HepG2 (cell line): ENCODE measurements around the gene ENPP1. TPM values are rescaled to one million over a fixed set of nuclear protein-coding genes. Genes with fewer than 3 reads are reported as not detected.

Experiments
- ARID2 ChIP-seq: sonication (generic); formaldehyde crosslinking; IDR thresholded peaks from 2 replicates; pipeline ENCODE4 v1.8.1; 2022; ENCODE audit warnings: mild to moderate bottlenecking, missing genetic modification reagents, borderline replicate concordance
- CENPBD1 ChIP-seq: sonication (generic); formaldehyde crosslinking; IDR thresholded peaks from 2 replicates; pipeline ENCODE4 v1.8.0; 2022; ENCODE audit warnings: missing genetic modification reagents, low read depth, mild to moderate bottlenecking, borderline replicate concordance
- KLF11 ChIP-seq: IDR thresholded peaks from 2 replicates; pipeline ENCODE4 v1.6.1; 2016; ENCODE audit warnings: missing compliant biosample characterization
- MIER2 ChIP-seq: IDR thresholded peaks from 2 replicates; pipeline ENCODE4 v1.6.1; 2016; ENCODE audit warnings: missing biosample characterization, missing genetic modification reagents
- PAWR ChIP-seq: sonication (generic); formaldehyde crosslinking; IDR thresholded peaks from 2 replicates; pipeline ENCODE4 v1.4.0; 2020; ENCODE audit warnings: missing genetic modification reagents, mild to moderate bottlenecking, borderline replicate concordance
- REST ChIP-seq, 2 experiments: IDR thresholded peaks; 2 replicates each; pipeline ENCODE4 v1.6.1; 2011 to 2012; ENCODE audit warnings: low read length in 2 of 2, borderline replicate concordance in 1 of 2, low read depth in 1 of 2, mild to moderate bottlenecking in 1 of 2, moderate library complexity in 1 of 2
- SATB2 ChIP-seq: sonication (generic); formaldehyde crosslinking; IDR thresholded peaks from 2 replicates; pipeline ENCODE4 v1.5.0; 2020; ENCODE audit warnings: missing genetic modification reagents
- SMAD3 ChIP-seq: sonication (generic); formaldehyde crosslinking; IDR thresholded peaks from 2 replicates; pipeline ENCODE4 v1.4.0; 2020; ENCODE audit warnings: missing genetic modification reagents
- TARDBP ChIP-seq: sonication (generic); formaldehyde crosslinking; IDR thresholded peaks from 2 replicates; pipeline ENCODE4 v1.8.0; 2022; ENCODE audit warnings: mild to moderate bottlenecking, missing genetic modification reagents
- TEAD3 ChIP-seq: optimal IDR thresholded peaks from 2 replicates; pipeline ENCODE3; 2016; ENCODE audit warnings: borderline replicate concordance
- ZBTB40 ChIP-seq, 2 experiments: fragments of 450-650 bp in 1 of 2; sonication (generic) in 1 of 2; formaldehyde crosslinking in 1 of 2; IDR thresholded peaks; 2 replicates each; pipeline versions ENCODE4 v1.6.1 to v1.8.0; 2016 to 2022; ENCODE audit warnings: antibody characterized with exemption in 1 of 2, mild to moderate bottlenecking in 1 of 2, missing genetic modification reagents in 1 of 2
- ZNF256 ChIP-seq: sonication (generic); formaldehyde crosslinking; conservative IDR thresholded peaks from 2 replicates; pipeline ENCODE4 v1.4.0; 2020; ENCODE audit warnings: missing genetic modification reagents
- ZNF44 ChIP-seq: sonication (generic); formaldehyde crosslinking; IDR thresholded peaks from 2 replicates; pipeline ENCODE4 v1.5.1; 2020; ENCODE audit warnings: mild to moderate bottlenecking, missing genetic modification reagents
- ZNF674 ChIP-seq: sonication (generic); formaldehyde crosslinking; IDR thresholded peaks from 2 replicates; pipeline ENCODE4 v1.5.0; 2020; ENCODE audit warnings: low read depth, mild to moderate bottlenecking, missing genetic modification reagents
- ZNF841 ChIP-seq: sonication (generic); formaldehyde crosslinking; IDR thresholded peaks from 2 replicates; pipeline ENCODE4 v1.8.1; 2023; ENCODE audit warnings: missing genetic modification reagents, borderline replicate concordance
- polyA plus RNA-seq, 8 experiments: library from polyadenylated mRNA; depleted of rRNA in 3 of 8; stranded (reverse) in 7 of 8; unstranded in 1 of 8; fragments of >200 nt; fragmentation: Illumina TruSeq in 4 of 8; extraction: Trizol in 4 of 8; gene quantifications; 2 replicates each; pipeline versions ENCODE4 v1.2.1 to v1.2.3, GENCODE V29; 2011 to 2016; ENCODE audit warnings: low read depth in 4 of 8, missing spikeins in 1 of 8, mixed read lengths in 1 of 8; ENCODE audit not compliant: insufficient read depth in 1 of 8
- total RNA-seq, 5 experiments: library from RNA; depleted of rRNA; stranded (reverse); fragments of >200 nt; fragmentation: Illumina TruSeq; extraction: Trizol; gene quantifications; 2 replicates each; pipeline ENCODE4 v1.2.3, GENCODE V29; 2016; ENCODE audit warnings: low read depth in 1 of 5

The ENPP1 gene
- total and polyA plus RNA-seq, 2 of the 13 experiments (the other 11 are each of a cell fraction or from before 2014, with no cell fraction given) = 56.5 to 160 TPM

DNA sequence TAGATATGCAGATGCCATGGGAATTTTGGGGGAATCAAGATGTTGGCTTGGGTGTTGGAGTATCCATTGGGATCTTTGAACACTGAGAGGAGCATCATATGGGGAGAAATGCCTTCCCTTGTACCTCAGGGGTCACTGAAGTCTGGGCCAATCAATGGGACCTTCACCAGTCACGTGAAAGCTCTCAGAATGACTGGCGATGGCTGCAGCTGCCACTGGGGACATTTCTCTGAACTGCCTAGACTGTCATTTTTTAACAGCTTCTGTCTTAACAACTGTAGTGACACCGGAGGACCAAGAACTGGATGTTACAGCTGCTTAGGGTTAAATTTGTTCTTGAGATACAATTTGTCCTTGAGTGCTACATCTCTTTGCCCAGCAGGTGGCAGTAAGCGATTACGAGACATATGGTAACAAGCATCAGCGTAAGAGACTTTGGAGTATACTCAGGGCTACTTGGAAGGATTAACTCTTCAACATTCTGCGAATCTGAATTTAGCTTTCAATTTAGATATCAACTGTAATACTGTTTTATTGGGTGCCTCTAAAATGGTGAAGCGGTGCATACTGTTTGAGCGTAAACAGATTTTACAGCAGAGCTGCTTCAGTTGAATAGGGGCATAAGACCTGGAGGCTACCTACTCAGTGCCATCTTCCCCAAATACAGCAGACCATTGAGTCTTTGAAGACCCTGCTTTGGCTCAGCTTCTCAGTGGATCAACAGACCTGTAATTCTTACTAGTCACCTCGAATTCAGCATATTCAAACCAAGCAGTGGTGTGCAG is 107.3 kb downstream of the ENPP1 start (continued):
- TF ChIP-seq ZBTB40 (IDR thresholded peaks at IDR 0.05) (no peak), ZBTB40 (CRISPR knock-in tag; IDR thresholded peaks at IDR 0.05) (no peak), MIER2 (CRISPR knock-in tag) (peak; percentile 69; the same call in 1 of the 2 replicates), ARID2 (no peak), KLF11 (CRISPR knock-in tag) (no peak), ZNF256 (CRISPR knock-in tag) (no peak), PAWR (no peak), REST (IDR thresholded peaks at IDR 0.05; ENCODE audit: borderline replicate concordance in 1 of 2, low read depth in 1 of 2, low read length in 2 of 2) (no peak), TEAD3 (CRISPR knock-in tag) (peak; percentile 35), SMAD3 (0 out of 2 replicates have a peak, but pooled peaks have one; percentile 34), CENPBD1 (CRISPR knock-in tag) (no peak), ZNF674 (CRISPR knock-in tag) (no peak), TARDBP (CRISPR knock-in tag) (no peak), ZNF44 (0 out of 2 replicates have a peak, but pooled peaks have one; percentile 80), ZNF841 (CRISPR knock-in tag) (no peak), SATB2 (no peak)
